ENCODE data around the gene EXTL2. TPM values are rescaled to one million over a fixed set of nuclear protein-coding genes. Genes with fewer than 3 reads are reported as not detected.

EXTL2 gene
- total RNA-seq, 1 experiment from 2014 or later = 7.2 TPM

Other genes starting within 250 kb of the EXTL2 start
- gene VCAM1, start 175.1 kb downstream of the EXTL2 start, total RNA-seq (2022) = not detected in 2 replicates
- gene SLC30A7, start 1.2 kb upstream of the EXTL2 start, total RNA-seq (2022) = 16.1 and 16.4 TPM in 2 replicates
- 23.8 and 25.6 TPM in 2 replicates for gene DPH5, start 130.9 kb upstream of the EXTL2 start, total RNA-seq (2022)